ENCODE results near the gene WNT2B. TPM values are rescaled to one million over a fixed set of nuclear protein-coding genes. Genes with fewer than 3 reads are reported as not detected.
A peak's percentile ranks its signal among the peaks of the same experiment; 100 is the strongest.

WNT2B gene
- polyA plus RNA-seq, 1 donor (not counting 4 experiments of a cell fraction or from before 2014, with no cell fraction given): 0.51 TPM

DNA sequence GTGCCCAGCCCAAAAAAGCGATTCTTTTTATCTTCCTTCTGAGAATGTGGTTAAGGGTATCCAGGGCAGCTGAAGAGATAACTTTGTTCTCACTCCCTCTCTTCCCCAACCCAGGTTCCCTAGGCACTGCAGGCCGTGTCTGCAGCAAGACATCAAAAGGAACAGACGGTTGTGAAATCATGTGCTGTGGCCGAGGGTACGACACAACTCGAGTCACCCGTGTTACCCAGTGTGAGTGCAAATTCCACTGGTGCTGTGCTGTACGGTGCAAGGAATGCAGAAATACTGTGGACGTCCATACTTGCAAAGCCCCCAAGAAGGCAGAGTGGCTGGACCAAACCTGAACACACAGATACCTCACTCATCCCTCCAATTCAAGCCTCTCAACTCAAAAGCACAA, 11.4 kb downstream of the WNT2B start:
- dilution Hi-C loops (cut with MboI; ENCODE audit: extremely low pct_ligation_motif_present, low sequenced_read_pairs): no loop called here
- Histone ChIP-seq H3K4me1 (ENCODE audit: control insufficient read depth, extremely low read depth, insufficient read depth, low read length) (peaks cover 35% of the 10 kb centered on the region), H3K9ac (ENCODE audit: control insufficient read depth, extremely low read depth, insufficient read depth, low read length) (no peak overlapping the region), H3K27me3 (ENCODE audit: control insufficient read depth, extremely low read depth, insufficient read depth, low read length) (no peaks in the 10 kb centered on the region), H3K4me2 (ENCODE audit: control insufficient read depth, extremely low read depth, insufficient read depth, low read depth, low read length) (no peak overlapping the region), H4K20me1 (ENCODE audit: control insufficient read depth, extremely low read depth, insufficient read depth, low read length) (no peaks in the 10 kb centered on the region), H3K9me1 (ENCODE audit: control insufficient read depth, extremely low read depth, insufficient read depth, low read length) (peaks cover 2% of the 10 kb centered on the region), H3K79me2 (ENCODE audit: control insufficient read depth, insufficient read depth, low read length) (no peaks in the 10 kb centered on the region), H2AFZ (ENCODE audit: control insufficient read depth, low read length) (no peak overlapping the region), H3K9me3 (ENCODE audit: control insufficient read depth, low read depth, low read length) (no peaks in the 10 kb centered on the region), H3K27ac (ENCODE audit: control insufficient read depth, insufficient read depth, low read length) (no peak overlapping the region), H3K4me3 (ENCODE audit: control insufficient read depth in 2 of 3, extremely low read depth in 1 of 3, insufficient read depth in 2 of 3, low read depth in 1 of 3, low read length in 3 of 3) (no peak overlapping the region), H3K36me3 (ENCODE audit: control insufficient read depth in 2 of 2, extremely low read depth in 1 of 2, insufficient read depth in 2 of 2, low read length in 2 of 2) (no peaks in the 10 kb centered on the region)
- TF ChIP-seq EZH2 (IDR thresholded peaks at IDR 0.05; ENCODE audit: low read length): no peak
- no peak for TF ChIP-seq CTCF (optimal IDR thresholded peaks at IDR 0.05 in 1 of 3, IDR thresholded peaks at IDR 0.05 in 1 of 3, conservative IDR thresholded peaks at IDR 0.05 in 1 of 3; ENCODE audit: extremely low read depth in 1 of 3, insufficient read depth in 2 of 3, low read length in 3 of 3)
- FAIRE-seq (no peak), DNase-seq (ENCODE audit: low read depth, low spot score) (no peak)

DNA sequence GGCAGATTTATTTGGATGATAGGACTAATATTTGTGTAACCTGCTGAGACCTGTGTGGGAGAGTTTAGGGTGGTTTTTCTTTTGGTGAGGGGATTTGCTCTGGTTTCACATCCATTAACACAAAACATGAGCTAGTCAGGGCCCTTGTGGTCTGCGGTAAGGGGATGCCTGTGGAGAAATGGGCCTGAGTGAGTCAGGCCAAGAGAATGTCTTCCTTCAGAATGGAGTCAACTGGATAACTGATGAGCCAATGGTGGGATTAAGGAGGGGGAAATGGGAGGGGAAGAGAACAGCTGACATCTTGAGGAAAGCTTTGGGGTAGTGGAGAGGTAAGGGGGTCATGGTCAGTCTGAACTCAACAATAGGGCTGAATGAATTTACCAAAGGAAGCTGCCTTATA, 13.9 kb downstream of the WNT2B start:
- peaks cover 21% of the 10 kb centered on the region for H3K4me1 ChIP-seq (ENCODE audit: control insufficient read depth, extremely low read depth, insufficient read depth, low read length)
- peaks cover 4 to 9% of the 10 kb centered on the region in 2 experiments for H3K36me3 ChIP-seq (ENCODE audit: control insufficient read depth in 2 of 2, extremely low read depth in 1 of 2, insufficient read depth in 2 of 2, low read length in 2 of 2)
- H3K9me3 ChIP-seq (ENCODE audit: control insufficient read depth, low read depth, low read length): no peaks in the 10 kb centered on the region
- FAIRE-seq: peak; percentile 69
- H3K4me3 ChIP-seq (ENCODE audit: control insufficient read depth in 2 of 3, extremely low read depth in 1 of 3, insufficient read depth in 2 of 3, low read depth in 1 of 3, low read length in 3 of 3): no peak overlapping the region
- no peaks in the 10 kb centered on the region for H4K20me1 ChIP-seq (ENCODE audit: control insufficient read depth, extremely low read depth, insufficient read depth, low read length)
- no peak for TF ChIP-seq EZH2 (IDR thresholded peaks at IDR 0.05; ENCODE audit: low read length)
- no peak for TF ChIP-seq CTCF (optimal IDR thresholded peaks at IDR 0.05 in 1 of 3, IDR thresholded peaks at IDR 0.05 in 1 of 3, conservative IDR thresholded peaks at IDR 0.05 in 1 of 3; ENCODE audit: extremely low read depth in 1 of 3, insufficient read depth in 2 of 3, low read length in 3 of 3)
- DNase-seq (ENCODE audit: low read depth, low spot score): no peak
- H3K27me3 ChIP-seq (ENCODE audit: control insufficient read depth, extremely low read depth, insufficient read depth, low read length): no peaks in the 10 kb centered on the region
- no peaks in the 10 kb centered on the region for H3K79me2 ChIP-seq (ENCODE audit: control insufficient read depth, insufficient read depth, low read length)
- H3K9ac ChIP-seq (ENCODE audit: control insufficient read depth, extremely low read depth, insufficient read depth, low read length): no peak overlapping the region
- no peak overlapping the region for H3K27ac ChIP-seq (ENCODE audit: control insufficient read depth, insufficient read depth, low read length)
- H2AFZ ChIP-seq (ENCODE audit: control insufficient read depth, low read length): no peak overlapping the region
- dilution Hi-C loops (cut with MboI; ENCODE audit: extremely low pct_ligation_motif_present, low sequenced_read_pairs): no loop called here
- peak overlapping the region; percentile 17 for H3K4me2 ChIP-seq (ENCODE audit: control insufficient read depth, extremely low read depth, insufficient read depth, low read depth, low read length)
- H3K9me1 ChIP-seq (ENCODE audit: control insufficient read depth, extremely low read depth, insufficient read depth, low read length): no peaks in the 10 kb centered on the region

Data from keratinocyte (primary cell).